GM21825 (cell line): ENCODE results near the gene FBXW5.

ENCODE experiments used
- ATAC-seq: cut with Tn5 transposase; IDR thresholded peaks from one replicate; pipeline ENCODE4 v1.9.1; 2021; ENCODE audit warnings: mild to moderate bottlenecking, moderate library complexity; ENCODE audit not compliant: unreplicated experiment

Gene FBXW5

DNA sequence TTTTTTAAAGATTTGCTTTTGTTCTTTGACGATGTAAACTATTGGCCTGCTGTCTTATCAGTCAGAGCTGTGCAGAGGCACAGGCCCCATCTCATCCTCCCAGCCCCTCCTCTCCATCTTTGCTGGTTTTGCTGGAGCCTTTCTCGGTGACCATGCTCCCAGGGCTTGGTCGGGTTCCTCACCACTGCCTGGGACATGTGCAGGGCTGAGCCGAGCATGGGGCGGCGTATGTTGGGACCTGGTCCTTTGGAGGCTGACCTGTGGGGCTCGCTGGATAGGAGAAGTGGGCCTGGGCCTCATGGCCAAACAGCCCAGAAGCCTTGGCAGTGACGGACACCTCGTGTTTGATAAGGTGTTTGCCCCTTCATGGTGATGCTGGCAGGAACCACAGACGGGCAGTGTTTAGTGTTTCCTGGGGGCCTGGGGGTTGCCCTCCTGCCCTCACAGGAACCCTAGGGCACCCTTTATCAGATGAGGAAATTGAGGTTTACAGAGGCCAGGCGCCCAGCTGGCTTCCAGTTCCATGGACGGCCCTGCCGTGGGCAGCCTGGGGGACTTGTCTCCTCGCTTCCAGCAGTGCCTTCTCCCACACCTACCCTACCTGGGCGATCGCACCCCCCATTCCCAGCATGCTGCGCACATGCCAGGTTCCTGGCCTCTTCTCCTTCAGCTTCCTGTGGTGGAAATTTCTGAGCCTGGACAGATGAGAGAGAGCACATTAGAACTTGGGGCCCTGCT lies 30.7 kb downstream of the FBXW5 start:
- ATAC-seq, result no peak

DNA sequence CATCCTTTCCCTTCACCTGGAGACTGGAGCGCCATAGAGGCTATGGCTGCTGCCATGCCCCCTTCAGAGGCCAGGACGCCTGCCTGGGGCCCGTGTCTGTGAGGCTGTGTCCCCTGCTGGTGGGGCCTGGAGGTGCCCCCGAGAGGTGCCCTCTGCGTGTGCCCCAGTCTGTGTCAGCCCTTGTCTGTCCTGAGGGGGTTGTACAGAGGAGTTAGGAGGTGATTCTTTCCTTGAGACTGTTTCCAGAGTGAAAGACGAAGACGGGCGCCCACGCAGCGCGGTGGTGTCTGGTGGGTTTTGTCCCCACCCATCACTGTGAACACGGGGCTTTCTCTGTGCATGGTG lies 33.7 kb downstream of the FBXW5 start:
- ATAC-seq, result no peak

- ATAC-seq, result no peak
These were observed 34.2 kb downstream of the FBXW5 start for GRCh38 chr9:136910197-136910900.

GRCh38 chr9:136907011-136907914 lies 37.3 kb downstream of the FBXW5 start:
- ATAC-seq, result no peak

- ATAC-seq, result no peak
These were observed 38.3 kb downstream of the FBXW5 start for GRCh38 chr9:136906266-136906665.

GRCh38 chr9:136903041-136903554 lies 41.4 kb downstream of the FBXW5 start:
- no peak for ATAC-seq

- ATAC-seq, result peak; percentile 24
These were observed 42.2 kb downstream of the FBXW5 start for GRCh38 chr9:136902259-136902821.

- peak; percentile 58 for ATAC-seq
These were observed 42.9 kb downstream of the FBXW5 start for GRCh38 chr9:136901516-136902258.

- no peak for ATAC-seq
These were observed 43.5 kb downstream of the FBXW5 start for GRCh38 chr9:136900988-136901515.

DNA sequence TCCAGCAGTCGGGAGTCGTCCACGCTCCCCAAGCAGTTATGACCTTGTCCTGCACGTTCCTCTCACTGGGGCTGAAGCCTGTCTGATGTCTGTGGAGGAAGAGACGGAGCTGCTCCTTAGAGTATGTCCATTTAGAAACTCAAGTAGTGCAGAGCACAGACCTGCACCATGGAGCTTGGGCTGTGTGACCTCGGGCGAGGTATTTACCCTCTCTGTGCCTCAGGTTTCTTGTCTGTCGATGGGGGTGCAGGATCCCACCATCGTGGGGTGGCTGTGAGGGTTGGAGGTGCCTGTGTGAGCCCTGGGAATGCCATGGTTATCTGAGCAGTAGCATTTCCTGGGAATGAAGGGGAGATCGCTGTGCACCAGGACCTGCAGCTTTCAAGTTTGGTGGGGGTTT lies 44.0 kb downstream of the FBXW5 start:
- no peak for ATAC-seq

DNA sequence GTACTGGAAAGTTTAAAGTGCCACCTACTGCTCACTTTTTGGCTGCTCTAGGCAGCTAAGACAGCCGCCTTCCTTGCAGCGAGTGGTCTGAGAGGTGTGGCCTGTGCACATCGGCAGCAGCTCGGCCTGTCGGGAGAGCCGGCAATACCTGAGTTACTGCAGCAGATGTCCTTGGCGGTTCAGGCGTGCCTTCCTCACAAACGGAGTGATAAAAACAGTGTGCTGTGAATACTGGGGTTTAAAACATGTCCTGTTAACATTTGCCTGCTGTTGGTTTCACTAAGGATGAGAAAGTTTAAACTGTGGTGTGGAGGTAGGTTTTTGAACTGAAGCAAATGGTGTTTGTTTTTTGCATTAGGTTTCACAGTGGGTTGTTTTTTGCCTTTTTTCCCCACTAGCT lies 45.3 kb downstream of the FBXW5 start:
- ATAC-seq, result no peak

DNA sequence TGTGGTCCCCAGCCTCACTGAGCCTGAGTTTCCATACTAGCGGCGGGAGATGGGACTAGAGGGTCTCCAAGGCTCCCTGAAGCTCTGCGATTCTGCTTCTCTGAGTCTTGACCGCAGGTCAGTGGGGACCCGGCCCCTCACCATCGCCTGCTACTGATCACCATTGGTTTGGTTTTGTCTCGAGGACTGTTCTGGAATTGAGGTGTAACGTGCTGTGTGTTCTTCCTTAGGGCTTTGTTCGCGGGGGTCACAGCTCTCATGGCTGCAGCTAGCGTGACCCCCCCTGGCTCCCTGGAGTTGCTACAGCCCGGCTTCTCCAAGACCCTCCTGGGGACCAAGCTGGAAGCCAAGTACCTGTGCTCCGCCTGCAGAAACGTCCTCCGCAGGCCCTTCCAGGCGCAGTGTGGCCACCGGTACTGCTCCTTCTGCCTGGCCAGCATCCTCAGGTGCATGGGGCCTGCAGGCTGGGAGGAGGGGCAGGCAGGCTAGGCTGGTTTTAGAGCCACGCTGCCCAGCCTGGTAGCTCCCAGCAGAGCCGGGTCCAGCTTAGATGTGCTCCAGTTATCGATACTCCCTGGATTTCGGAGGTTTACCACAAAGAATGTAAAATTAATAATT lies 45.9 kb downstream of the FBXW5 start:
- ATAC-seq, result no peak

DNA sequence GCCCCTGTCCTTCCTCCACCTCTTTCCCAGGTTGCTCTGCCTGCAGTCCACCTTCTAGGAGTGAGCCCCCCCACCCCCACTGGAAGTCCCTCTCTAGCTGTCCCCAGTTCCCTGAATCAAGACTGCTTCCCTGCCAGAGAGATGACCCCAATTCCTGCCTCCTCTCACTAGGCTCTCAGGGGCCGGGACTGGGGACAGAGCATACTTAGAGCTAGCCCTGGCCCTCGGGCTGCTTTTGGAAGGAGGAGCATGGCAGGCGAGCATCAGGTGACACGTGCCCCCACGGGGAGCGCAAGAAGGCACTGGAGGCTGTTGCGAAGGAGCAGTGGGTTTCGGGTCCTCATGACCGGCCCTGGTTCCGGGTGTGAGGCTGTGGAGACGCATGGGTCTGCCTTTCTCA lies 48.5 kb downstream of the FBXW5 start:
- no peak for ATAC-seq

- ATAC-seq, result no peak
These were observed 53.9 kb downstream of the FBXW5 start for GRCh38 chr9:136890661-136891060.
